ENCODE results near the gene KYAT1.

The KYAT1 gene

GRCh38 chr9:128892221-128892921, 10.6 kb upstream of the KYAT1 start:
- H3K9ac ChIP-seq (ENCODE audit: low read length): peak overlapping the region; percentile 85
- peak; percentile 85 for DNase-seq (ENCODE audit: low read depth)
- peaks cover 29% of the 10 kb centered on the region for H3K36me3 ChIP-seq (ENCODE audit: control insufficient read depth, insufficient read depth, low read length, severe bottlenecking)
- H3K27me3 ChIP-seq (replicated peaks; ENCODE audit: control insufficient read depth, insufficient read depth, low read length): no peaks in the 10 kb centered on the region
- no peaks in the 10 kb centered on the region for H3K9me3 ChIP-seq (ENCODE audit: control insufficient read depth, low read length)
- peaks cover 41% of the 10 kb centered on the region for H3K4me1 ChIP-seq (ENCODE audit: control insufficient read depth, insufficient read depth, low read length)
- H3K4me3 ChIP-seq (ENCODE audit: low read length): peak overlapping the region; percentile 60

GRCh38 chr9:128891321-128892220, 9.8 kb upstream of the KYAT1 start:
- Histone ChIP-seq H3K27me3 (replicated peaks; ENCODE audit: control insufficient read depth, insufficient read depth, low read length) (no peaks in the 10 kb centered on the region), H3K4me3 (ENCODE audit: low read length) (no peak overlapping the region), H3K36me3 (ENCODE audit: control insufficient read depth, insufficient read depth, low read length, severe bottlenecking) (peaks cover 26% of the 10 kb centered on the region), H3K9ac (ENCODE audit: low read length) (peak overlapping the region; percentile 8), H3K9me3 (ENCODE audit: control insufficient read depth, low read length) (no peaks in the 10 kb centered on the region), H3K4me1 (ENCODE audit: control insufficient read depth, insufficient read depth, low read length) (peaks cover 41% of the 10 kb centered on the region)
- no peak for DNase-seq (ENCODE audit: low read depth)

DNA sequence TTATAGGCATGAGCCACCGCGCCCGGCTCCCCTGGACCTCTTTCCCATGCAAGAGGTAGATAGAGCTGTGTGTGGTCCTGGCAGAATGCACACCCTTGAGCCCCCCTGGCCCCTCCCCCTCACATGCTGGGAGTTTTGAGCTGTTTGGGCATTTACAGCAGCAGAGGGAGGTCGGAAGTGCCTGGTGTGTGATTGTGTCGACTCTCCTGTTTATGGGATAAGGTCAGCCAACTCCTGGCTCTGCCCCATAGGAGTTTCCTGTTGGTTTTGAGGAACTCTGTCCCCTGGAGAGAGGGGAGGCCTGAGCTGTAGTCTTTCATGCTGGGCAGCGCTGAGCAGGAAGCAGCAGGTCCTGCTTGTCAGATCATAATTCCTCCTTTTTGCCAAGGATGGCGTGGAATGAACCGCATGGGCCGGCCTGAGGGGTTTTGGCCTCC, 6.2 kb upstream of the KYAT1 start:
- H3K36me3 ChIP-seq (ENCODE audit: control insufficient read depth, insufficient read depth, low read length, severe bottlenecking): peaks cover 22% of the 10 kb centered on the region
- no peak for DNase-seq (ENCODE audit: low read depth)
- H3K4me1 ChIP-seq (ENCODE audit: control insufficient read depth, insufficient read depth, low read length): peaks cover 40% of the 10 kb centered on the region

DNA sequence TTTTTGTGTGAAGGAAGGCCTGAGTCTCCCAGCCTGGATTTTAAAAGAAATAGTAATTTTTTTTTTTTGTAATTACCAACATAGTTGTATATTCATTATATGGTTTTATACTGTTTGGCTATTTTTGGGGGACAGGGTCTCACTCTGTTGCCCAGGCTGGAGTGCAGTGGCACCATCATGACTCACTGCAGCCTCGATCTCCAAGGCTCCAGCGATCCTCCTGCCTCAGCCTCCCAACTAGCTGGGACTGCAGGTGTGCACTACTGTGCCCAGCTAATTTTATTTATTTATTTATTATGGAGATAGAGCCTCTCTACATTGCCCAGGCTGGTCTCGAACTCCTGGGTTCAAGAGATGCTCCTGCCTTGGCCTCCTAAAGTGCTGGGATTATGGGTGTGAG, 5.3 kb upstream of the KYAT1 start:
- Histone ChIP-seq H3K9ac (ENCODE audit: low read length) (no peak overlapping the region), H3K27me3 (replicated peaks; ENCODE audit: control insufficient read depth, insufficient read depth, low read length) (no peaks in the 10 kb centered on the region), H3K4me3 (ENCODE audit: low read length) (no peak overlapping the region), H3K4me1 (ENCODE audit: control insufficient read depth, insufficient read depth, low read length) (peaks cover 32% of the 10 kb centered on the region), H3K36me3 (ENCODE audit: control insufficient read depth, insufficient read depth, low read length, severe bottlenecking) (peaks cover 22% of the 10 kb centered on the region), H3K9me3 (ENCODE audit: control insufficient read depth, low read length) (no peaks in the 10 kb centered on the region)
- no peak for DNase-seq (ENCODE audit: low read depth)

More for the DNA sequence above, 6.2 kb upstream of the KYAT1 start:
- Histone ChIP-seq H3K9ac (ENCODE audit: low read length) (no peak overlapping the region), H3K9me3 (ENCODE audit: control insufficient read depth, low read length) (no peaks in the 10 kb centered on the region), H3K4me3 (ENCODE audit: low read length) (no peak overlapping the region), H3K27me3 (replicated peaks; ENCODE audit: control insufficient read depth, insufficient read depth, low read length) (no peaks in the 10 kb centered on the region)

DNA sequence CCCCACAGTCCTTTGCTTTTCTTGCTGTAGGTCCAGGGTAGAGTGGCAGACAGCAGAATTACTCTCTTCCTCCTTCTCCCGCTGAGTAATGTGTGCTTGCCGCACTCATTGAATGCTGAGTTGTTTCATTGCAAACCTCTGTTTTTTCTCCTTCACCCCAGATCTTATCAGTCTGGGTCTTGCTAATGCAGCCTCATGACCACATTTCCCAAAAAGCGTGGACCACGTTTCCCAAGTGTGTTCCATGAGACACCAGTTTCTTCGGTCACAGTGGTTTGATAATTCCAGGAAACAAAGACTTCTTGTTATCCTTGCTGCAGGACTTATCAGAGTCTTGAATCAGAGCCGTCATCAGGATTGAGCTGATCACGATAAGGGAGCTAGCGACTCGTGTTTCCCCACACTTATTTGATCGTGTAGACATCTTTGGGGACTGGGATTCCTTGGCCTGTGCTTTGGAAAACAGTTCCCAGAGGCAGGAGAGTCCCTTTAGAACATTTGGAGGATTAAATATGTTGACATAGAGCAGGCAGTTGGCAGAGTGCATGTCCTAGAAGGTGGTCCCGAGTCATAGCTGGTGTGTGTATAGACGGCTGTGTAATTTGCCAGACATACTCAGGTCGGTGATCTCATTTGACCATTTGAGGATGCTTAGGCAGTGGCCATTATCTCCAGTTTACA, 4.6 kb upstream of the KYAT1 start:
- Histone ChIP-seq H3K4me3 (ENCODE audit: low read length) (no peak overlapping the region), H3K36me3 (ENCODE audit: control insufficient read depth, insufficient read depth, low read length, severe bottlenecking) (peaks cover 22% of the 10 kb centered on the region)

GRCh38 chr9:128885798-128886197, 4.0 kb upstream of the KYAT1 start:
- no peaks in the 10 kb centered on the region for H3K9me3 ChIP-seq (ENCODE audit: control insufficient read depth, low read length)
- DNase-seq (ENCODE audit: low read depth): no peak
- H3K36me3 ChIP-seq (ENCODE audit: control insufficient read depth, insufficient read depth, low read length, severe bottlenecking): peaks cover 22% of the 10 kb centered on the region
- H3K27me3 ChIP-seq (replicated peaks; ENCODE audit: control insufficient read depth, insufficient read depth, low read length): no peaks in the 10 kb centered on the region
- no peak overlapping the region for H3K9ac ChIP-seq (ENCODE audit: low read length)
- peaks cover 24% of the 10 kb centered on the region for H3K4me1 ChIP-seq (ENCODE audit: control insufficient read depth, insufficient read depth, low read length)
- H3K4me3 ChIP-seq (ENCODE audit: low read length): no peak overlapping the region

More for the DNA sequence above, 4.6 kb upstream of the KYAT1 start:
- peaks cover 26% of the 10 kb centered on the region for H3K4me1 ChIP-seq (ENCODE audit: control insufficient read depth, insufficient read depth, low read length)
- DNase-seq (ENCODE audit: low read depth): no peak
- H3K9me3 ChIP-seq (ENCODE audit: control insufficient read depth, low read length): no peaks in the 10 kb centered on the region
- H3K9ac ChIP-seq (ENCODE audit: low read length): peak overlapping the region; percentile 9
- no peaks in the 10 kb centered on the region for H3K27me3 ChIP-seq (replicated peaks; ENCODE audit: control insufficient read depth, insufficient read depth, low read length)

DNA sequence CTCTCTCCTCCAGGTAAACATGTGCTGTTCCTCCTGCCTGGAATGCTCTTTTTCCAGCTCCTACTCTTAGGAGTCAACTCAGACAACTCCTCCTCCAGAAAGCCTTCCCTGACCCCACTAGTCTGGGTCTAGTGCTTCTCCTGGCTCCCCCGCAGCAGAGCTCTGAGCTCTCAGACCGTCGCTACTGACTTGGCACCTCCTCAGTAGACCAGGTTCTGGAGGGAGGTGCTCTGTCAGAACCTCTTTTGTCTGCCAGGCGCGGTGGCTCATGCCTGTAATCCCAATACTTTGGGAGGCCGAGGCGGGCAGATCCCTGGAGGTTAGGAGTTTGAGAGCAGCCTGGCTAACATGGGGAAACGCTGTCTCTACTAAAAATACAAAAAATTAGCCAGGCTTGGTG, 3.6 kb upstream of the KYAT1 start:
- H3K36me3 ChIP-seq (ENCODE audit: control insufficient read depth, insufficient read depth, low read length, severe bottlenecking): peaks cover 22% of the 10 kb centered on the region
- no peak for DNase-seq (ENCODE audit: low read depth)

GRCh38 chr9:128884164-128884563, 2.4 kb upstream of the KYAT1 start:
- no peaks in the 10 kb centered on the region for H3K27me3 ChIP-seq (replicated peaks; ENCODE audit: control insufficient read depth, insufficient read depth, low read length)
- DNase-seq (ENCODE audit: low read depth): no peak
- H3K9ac ChIP-seq (ENCODE audit: low read length): no peak overlapping the region
- H3K9me3 ChIP-seq (ENCODE audit: control insufficient read depth, low read length): no peaks in the 10 kb centered on the region
- no peak overlapping the region for H3K4me3 ChIP-seq (ENCODE audit: low read length)
- H3K4me1 ChIP-seq (ENCODE audit: control insufficient read depth, insufficient read depth, low read length): peaks cover 15% of the 10 kb centered on the region
- H3K36me3 ChIP-seq (ENCODE audit: control insufficient read depth, insufficient read depth, low read length, severe bottlenecking): peaks cover 21% of the 10 kb centered on the region

More for the DNA sequence above, 3.6 kb upstream of the KYAT1 start:
- Histone ChIP-seq H3K4me3 (ENCODE audit: low read length) (no peak overlapping the region), H3K9ac (ENCODE audit: low read length) (no peak overlapping the region), H3K27me3 (replicated peaks; ENCODE audit: control insufficient read depth, insufficient read depth, low read length) (no peaks in the 10 kb centered on the region), H3K9me3 (ENCODE audit: control insufficient read depth, low read length) (no peaks in the 10 kb centered on the region), H3K4me1 (ENCODE audit: control insufficient read depth, insufficient read depth, low read length) (peaks cover 20% of the 10 kb centered on the region)

DNA sequence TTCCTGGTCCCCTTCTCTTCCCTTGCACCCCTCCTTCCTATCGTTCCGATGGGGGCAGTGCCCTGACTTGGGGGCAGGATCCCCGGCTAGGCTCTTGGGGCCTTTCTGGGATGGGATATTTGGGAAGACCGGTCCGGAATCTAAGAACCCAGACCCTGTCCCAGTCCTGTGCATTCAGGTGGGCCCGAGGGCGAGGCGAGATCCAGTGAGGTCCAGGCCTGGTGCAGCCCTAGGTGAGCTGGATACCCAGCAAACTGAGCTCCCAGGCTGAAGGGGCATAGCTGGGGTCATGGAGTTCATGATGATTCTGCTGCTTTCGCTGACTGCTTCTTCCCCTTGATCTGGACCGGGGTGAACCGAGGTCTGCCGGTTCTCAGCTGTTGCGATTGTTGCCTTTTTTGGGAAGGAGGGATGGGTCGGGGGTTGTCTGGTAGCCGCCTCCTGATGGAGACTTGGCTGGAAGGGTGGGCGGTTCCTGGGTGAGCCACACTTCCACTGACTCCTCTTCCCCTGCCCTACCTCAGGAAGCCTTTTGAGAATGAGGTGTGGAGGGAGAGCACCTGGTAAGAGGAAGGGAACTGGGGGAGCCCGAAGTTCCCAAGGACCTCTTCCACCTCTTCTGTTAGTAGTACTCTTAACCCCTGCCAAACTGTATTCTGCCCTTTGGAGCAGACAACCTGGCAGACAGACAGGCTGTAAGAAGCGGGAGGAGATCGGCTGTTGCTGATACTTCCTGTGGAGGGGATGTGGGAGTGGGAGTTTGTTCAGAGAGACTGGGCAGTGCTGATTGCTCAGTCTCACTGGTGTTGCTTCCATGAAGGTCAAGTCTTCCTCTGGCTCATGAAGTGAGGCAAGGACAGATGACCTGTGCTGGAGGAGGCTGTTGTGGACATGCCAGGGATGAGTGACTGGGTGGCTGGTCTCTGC, 1.2 kb upstream of the KYAT1 start:
- Histone ChIP-seq H3K4me3 (ENCODE audit: low read length) (peak overlapping the region; percentile 95), H3K4me1 (ENCODE audit: control insufficient read depth, insufficient read depth, low read length) (peaks cover 15% of the 10 kb centered on the region)
- DNase-seq (ENCODE audit: low read depth): peak; percentile 37

DNA sequence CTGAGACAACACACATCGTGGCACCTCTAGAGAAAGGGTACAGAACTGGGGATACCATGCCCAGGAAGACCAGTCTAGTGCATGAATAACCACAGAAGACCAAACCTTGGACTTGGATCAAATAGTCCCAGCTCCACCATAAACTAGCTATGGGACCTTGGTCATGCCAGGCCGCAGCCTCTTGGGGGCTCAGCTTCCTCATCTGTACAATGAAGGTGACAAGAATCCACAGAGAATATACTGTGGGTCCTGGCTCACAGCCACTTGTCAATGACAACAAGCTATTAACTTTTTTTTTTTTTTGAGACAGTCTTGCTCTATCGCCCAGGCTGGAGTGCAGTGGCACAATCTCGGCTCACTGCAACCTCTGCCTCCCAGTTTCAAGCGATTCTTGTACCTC, 3.9 kb downstream of the KYAT1 start:
- DNase-seq (ENCODE audit: low read depth): no peak
- H3K9me3 ChIP-seq (ENCODE audit: control insufficient read depth, low read length): no peaks in the 10 kb centered on the region
- H3K4me1 ChIP-seq (ENCODE audit: control insufficient read depth, insufficient read depth, low read length): peaks cover 7% of the 10 kb centered on the region
- no peak overlapping the region for H3K9ac ChIP-seq (ENCODE audit: low read length)
- no peaks in the 10 kb centered on the region for H3K27me3 ChIP-seq (replicated peaks; ENCODE audit: control insufficient read depth, insufficient read depth, low read length)
- no peaks in the 10 kb centered on the region for H3K36me3 ChIP-seq (ENCODE audit: control insufficient read depth, insufficient read depth, low read length, severe bottlenecking)
- no peak overlapping the region for H3K4me3 ChIP-seq (ENCODE audit: low read length)

More for the DNA sequence above, 1.2 kb upstream of the KYAT1 start:
- Histone ChIP-seq H3K9ac (ENCODE audit: low read length) (peak overlapping the region; percentile 94), H3K9me3 (ENCODE audit: control insufficient read depth, low read length) (no peaks in the 10 kb centered on the region), H3K27me3 (replicated peaks; ENCODE audit: control insufficient read depth, insufficient read depth, low read length) (no peaks in the 10 kb centered on the region), H3K36me3 (ENCODE audit: control insufficient read depth, insufficient read depth, low read length, severe bottlenecking) (peaks cover 11% of the 10 kb centered on the region)

Data from adipocyte (in vitro differentiated cells).